ENCODE results near the gene DYNC1H1.

- TF ChIP-seq CTCF (IDR thresholded peaks at IDR 0.05) (no peak), ZFX (IDR thresholded peaks at IDR 0.05; ENCODE audit: borderline replicate concordance) (no peak)
Measured at GRCh38 chr14:102084931-102085330, 120.6 kb downstream of the DYNC1H1 start.

All from 22Rv1 (cell line).